Heart left ventricle (tissue), 16 donors: ENCODE results near the gene KTN1. TPM values are rescaled to one million over a fixed set of nuclear protein-coding genes. Genes with fewer than 3 reads are reported as not detected.
A peak's percentile ranks its signal among the peaks of the same experiment; 100 is the strongest.

Experiments
- ATAC-seq, 4 donors: fragments of 200-7000 bp; cut with Tn5 transposase; one replicate each; pipeline ENCODE4 v1.9.1; 2020 to 2022; ENCODE audit warnings: moderate library complexity in 4 of 4, mild to moderate bottlenecking in 3 of 4, moderate number of reproducible peaks in 1 of 4
- DNase-seq, 5 donors: peaks; one replicate each; pipeline ENCODE4 v3.0.0-alpha.2; 2020
- H3K27ac ChIP-seq, 12 donors: fragments of 200-600 bp; sonication (generic) in 4 of 12; one replicate each; pipeline versions ENCODE4 v1.5.0 to v1.8.0; 2016 to 2022; ENCODE audit warnings: mild to moderate bottlenecking in 2 of 12
- H3K27me3 ChIP-seq, 9 donors: fragments of 200-600 bp; sonication (generic) in 2 of 9; one replicate each; pipeline versions ENCODE4 v1.5.1 to v1.8.0; 2016 to 2022; ENCODE audit warnings: mild to moderate bottlenecking in 3 of 9
- H3K36me3 ChIP-seq, 9 donors: fragments of 200-600 bp; sonication (generic) in 2 of 9; one replicate each; pipeline versions ENCODE4 v1.5.0 to v1.8.0; 2018 to 2022; ENCODE audit warnings: mild to moderate bottlenecking in 2 of 9
- H3K4me1 ChIP-seq, 12 donors: fragments of 200-600 bp; sonication (generic) in 4 of 12; one replicate each; pipeline versions ENCODE4 v1.5.0 to v1.8.0; 2016 to 2022; ENCODE audit warnings: mild to moderate bottlenecking in 3 of 12
- H3K4me3 ChIP-seq, 12 donors: fragments of 200-600 bp; sonication (generic) in 4 of 12; one replicate each; pipeline versions ENCODE4 v1.5.0 to v1.8.0; 2017 to 2022; ENCODE audit warnings: mild to moderate bottlenecking in 9 of 12, moderate library complexity in 4 of 12
- H3K9me3 ChIP-seq, 12 donors: fragments of 200-600 bp; sonication (generic) in 4 of 12; one replicate each; pipeline versions ENCODE4 v1.5.0 to v1.8.0; 2016 to 2022; ENCODE audit warnings: mild to moderate bottlenecking in 1 of 12
- POLR2A ChIP-seq, 2 donors: fragments of 450-650 bp; IDR thresholded peaks; one replicate each; pipeline ENCODE4 v1.6.1; 2017; ENCODE audit warnings: antibody characterized with exemption in 2 of 2, mild to moderate bottlenecking in 2 of 2, moderate library complexity in 2 of 2
- WGBS, 4 donors: extraction: QIAGEN DNeasy Blood & Tissue Kit in 2 of 4; methylation state at CpG; one replicate each; pipeline versions ENCODE4 v1.1.5 to v1.1.7; 2013 to 2018; 5-methylcytosine and 5-hydroxymethylcytosine counted together
- intact Hi-C, 10 donors: fragments of 100-400 bp; cut with DNase I; formaldehyde crosslinking; loops; one replicate each; pipeline versions ENCODE4 v1.11.1 to v1.14.2; 2022
- polyA plus RNA-seq, 2 donors: library from polyadenylated mRNA; stranded (reverse); fragments of 200-250 nt; gene quantifications; one replicate each; pipeline ENCODE4 v1.2.3, GENCODE V29; 2013
- total RNA-seq, 9 donors: library from RNA; depleted of rRNA in 2 of 9; stranded (reverse); fragments of >200 nt in 2 of 9; fragmentation: NEBNext Ultra II Directional in 3 of 9; extraction: Animal tissue kit (Norgen Biotek cat#: 25700) in 3 of 9; gene quantifications; one replicate each; pipeline versions ENCODE4 v1.1.0 to v1.2.4, GENCODE V29; 2016 to 2023
- TF ChIP-seq, protein P1 (sequence below), 12 donors: fragments of 200-600 bp; sonication (generic) in 4 of 12; IDR thresholded peaks; one replicate each; pipeline versions ENCODE4 v1.5.0 to v1.8.0; 2018 to 2022; ENCODE audit warnings: antibody characterized with exemption in 12 of 12, mild to moderate bottlenecking in 5 of 12
- donor health status: ischemic (EF 13 %, LVEDD 7.1; RV severe dilation, severe dysfunction).
- donor health status: healthy with polysubstance abuse.
- donor health status: DM: no; HTN: yes; CAD: no.
- donor health status: DM: no; HTN: no; CAD: no.
- donor health status: ischemic (EF 25% LVEDD 6.9; RV normal size, moderate dysfunction).
- donor health status: ischemic (EF 25% LVEDD 5.7; RV mildly dilated, moderate dysfunction).
- donor health status: healthy.
- donor health status: DM: yes; HTN: yes; CAD: no.
- donor health status: ischemic (EF 35%, LVEDD 5.7; RV mildly dilated, moderate dysfunction).
- donor health status: nonischemic (EF 11% LVEDD 7.7; RV severe dilation, severe dysfunction).
- donor health status: DM: yes; HTN: yes; CAD: no.
- donor health status: PGD.
- donor health status: ischemic (EF 29% LVEDD 5.4; RV normal size, mild dysfunction).
- donor health status: nonischemic (EF 23%, LVEDD 6.1; RV moderate dilation, normal function).

KTN1 gene
- total and polyA plus RNA-seq, 11 donors, result 150 to 340 (median 249) TPM

DNA sequence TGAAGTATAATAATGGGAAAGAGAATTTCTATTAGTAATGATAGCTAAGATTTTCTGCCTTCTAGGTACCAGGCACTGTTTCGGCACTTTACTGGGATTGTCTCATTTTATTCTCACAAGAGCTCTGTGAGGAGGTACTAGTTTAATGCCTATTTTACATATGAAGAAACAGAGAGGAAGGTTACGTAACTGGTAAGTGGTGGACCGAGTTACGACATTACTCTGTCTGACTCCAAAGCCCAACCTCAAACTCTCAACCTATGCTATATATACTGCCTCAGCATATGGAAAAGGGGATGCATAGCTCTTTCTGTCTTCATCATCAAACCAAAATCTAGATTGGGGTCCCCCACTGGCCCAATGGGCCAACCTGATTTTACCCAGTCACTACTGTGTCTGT lies 133.5 kb downstream of the KTN1 start:
- H3K27ac ChIP-seq, result no peak overlapping the region
- DNase-seq (no peak), ATAC-seq (no peak)
- H3K4me1 ChIP-seq, result peaks cover 0 to 10% (median 3%) of the 10 kb centered on the region in 12 donors
- H3K4me3 ChIP-seq, result no peak overlapping the region
- intact Hi-C loops, result loop anchor here in 1 of 10 donors (10.0 kb wide), 1 partner anchor 401 kb away; the partner anchor contains the start of gene PELI2
- no peaks in the 10 kb centered on the region for H3K27me3 ChIP-seq
- no peaks in the 10 kb centered on the region for H3K36me3 ChIP-seq
- 80 to 96% (median 95%) methylated on average over 4 of the region's 4 CpGs for WGBS, 4 donors
- TF ChIP-seq, protein P1, sequence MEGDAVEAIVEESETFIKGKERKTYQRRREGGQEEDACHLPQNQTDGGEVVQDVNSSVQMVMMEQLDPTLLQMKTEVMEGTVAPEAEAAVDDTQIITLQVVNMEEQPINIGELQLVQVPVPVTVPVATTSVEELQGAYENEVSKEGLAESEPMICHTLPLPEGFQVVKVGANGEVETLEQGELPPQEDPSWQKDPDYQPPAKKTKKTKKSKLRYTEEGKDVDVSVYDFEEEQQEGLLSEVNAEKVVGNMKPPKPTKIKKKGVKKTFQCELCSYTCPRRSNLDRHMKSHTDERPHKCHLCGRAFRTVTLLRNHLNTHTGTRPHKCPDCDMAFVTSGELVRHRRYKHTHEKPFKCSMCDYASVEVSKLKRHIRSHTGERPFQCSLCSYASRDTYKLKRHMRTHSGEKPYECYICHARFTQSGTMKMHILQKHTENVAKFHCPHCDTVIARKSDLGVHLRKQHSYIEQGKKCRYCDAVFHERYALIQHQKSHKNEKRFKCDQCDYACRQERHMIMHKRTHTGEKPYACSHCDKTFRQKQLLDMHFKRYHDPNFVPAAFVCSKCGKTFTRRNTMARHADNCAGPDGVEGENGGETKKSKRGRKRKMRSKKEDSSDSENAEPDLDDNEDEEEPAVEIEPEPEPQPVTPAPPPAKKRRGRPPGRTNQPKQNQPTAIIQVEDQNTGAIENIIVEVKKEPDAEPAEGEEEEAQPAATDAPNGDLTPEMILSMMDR (IDR thresholded peaks at IDR 0.05), result no peak
- TF ChIP-seq POLR2A (IDR thresholded peaks at IDR 0.05), result no peak
- H3K9me3 ChIP-seq, result no peaks in the 10 kb centered on the region

DNA sequence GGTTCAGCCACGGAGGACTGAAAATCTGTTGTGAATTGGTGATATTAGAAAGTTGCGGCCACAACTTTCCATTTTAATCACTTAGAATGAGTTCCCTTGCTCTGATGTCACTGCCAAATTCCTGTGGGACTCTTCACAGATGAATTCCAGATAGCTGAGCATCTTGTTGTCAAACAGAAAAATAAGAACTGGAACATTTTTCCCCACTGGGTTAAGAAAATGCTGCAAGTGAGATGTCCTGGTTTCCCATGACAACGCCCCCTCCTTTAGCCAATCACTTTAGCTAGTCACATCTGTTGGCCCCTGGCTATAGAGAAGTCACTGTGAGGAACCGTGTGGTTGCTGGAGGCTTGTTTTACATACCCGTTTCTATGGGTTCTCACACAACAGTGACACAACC lies 135.9 kb downstream of the KTN1 start:
- WGBS, 4 donors, result 67 to 76% (median 71%) methylated on average over 5 of the region's 5 CpGs
- Histone ChIP-seq H3K4me1 (peaks cover 0 to 5% (median 1%) of the 10 kb centered on the region in 12 donors), H3K4me3 (no peak overlapping the region), H3K27me3 (no peaks in the 10 kb centered on the region), H3K9me3 (no peaks in the 10 kb centered on the region), H3K27ac (peak overlapping the region in 1 of 12 donors; percentile 33), H3K36me3 (no peaks in the 10 kb centered on the region)
- TF ChIP-seq, protein P1 (IDR thresholded peaks at IDR 0.05), result no peak
- intact Hi-C loops, result loop anchor here in 1 of 10 donors (10.0 kb wide), 1 partner anchor 399 kb away; the partner anchor contains the start of gene PELI2
- DNase-seq (peak in 3 of 5 donors; percentile 11 to 25 (median 24)), ATAC-seq (peak; percentile 51 to 69 (median 64))

DNA sequence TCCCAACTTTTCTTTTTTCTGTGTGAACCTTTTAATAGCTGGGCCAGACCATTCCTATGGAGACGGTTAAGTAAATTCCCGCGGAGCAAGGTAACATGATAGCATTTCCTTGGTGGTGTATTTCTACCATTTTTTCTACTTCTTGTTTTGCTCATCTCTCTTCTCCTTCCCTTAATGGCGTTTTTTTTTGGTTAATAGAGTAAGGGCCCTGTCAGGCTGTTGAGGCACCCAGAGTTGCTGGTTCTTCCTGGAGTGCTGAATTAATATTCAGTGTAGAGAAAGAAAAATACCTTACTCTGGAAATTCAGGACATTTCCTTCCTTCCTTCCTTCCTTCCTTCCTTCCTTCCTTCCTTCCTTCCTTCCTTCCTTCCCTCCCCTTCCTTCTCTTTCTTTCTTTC lies 137.6 kb downstream of the KTN1 start:
- WGBS, 4 donors, result 93 to 96% (median 96%) methylated on average over 4 of the region's 4 CpGs
- DNase-seq (no peak), ATAC-seq (no peak)
- H3K27ac ChIP-seq, result no peak overlapping the region
- H3K36me3 ChIP-seq, result no peaks in the 10 kb centered on the region
- H3K9me3 ChIP-seq, result no peaks in the 10 kb centered on the region
- peaks cover 0 to 5% (median 0%) of the 10 kb centered on the region in 12 donors for H3K4me1 ChIP-seq
- H3K27me3 ChIP-seq, result no peaks in the 10 kb centered on the region
- H3K4me3 ChIP-seq, result no peak overlapping the region
- intact Hi-C loops, result loop anchor here in 1 of 10 donors (10.0 kb wide), 1 partner anchor 397 kb away; the partner anchor contains the start of gene PELI2
- TF ChIP-seq POLR2A (IDR thresholded peaks at IDR 0.05), result no peak
- TF ChIP-seq, protein P1 (IDR thresholded peaks at IDR 0.05), result no peak

DNA sequence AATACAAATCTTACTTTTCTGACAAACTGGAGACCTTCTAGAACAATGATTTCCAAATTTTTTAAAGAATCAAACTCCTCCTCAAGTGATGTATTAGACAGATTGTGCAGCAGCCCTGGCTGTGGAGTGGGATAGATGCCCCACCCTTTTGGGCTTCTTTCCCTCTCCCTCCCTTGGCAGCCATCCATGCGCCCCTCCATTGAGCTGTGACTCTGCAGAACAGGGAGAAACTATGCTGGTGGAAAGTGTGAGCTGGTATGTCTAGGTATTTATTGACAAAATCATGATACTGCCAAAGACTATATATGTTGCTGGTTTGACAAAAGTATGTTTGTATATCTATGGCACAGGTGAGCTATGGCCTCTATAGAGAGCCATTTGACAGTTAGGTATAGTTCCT lies 138.5 kb downstream of the KTN1 start:
- H3K9me3 ChIP-seq, result no peaks in the 10 kb centered on the region
- WGBS, 4 donors, result 85 to 100% (median 90%) methylated on average over 1 of the region's 1 CpG
- TF ChIP-seq POLR2A (IDR thresholded peaks at IDR 0.05), result no peak
- ATAC-seq (no peak), DNase-seq (no peak)
- no peak overlapping the region for H3K4me3 ChIP-seq
- no peaks in the 10 kb centered on the region for H3K27me3 ChIP-seq
- H3K27ac ChIP-seq, result no peak overlapping the region
- H3K4me1 ChIP-seq, result no peaks in the 10 kb centered on the region
- intact Hi-C loops, result loop anchor here in 1 of 10 donors (10.0 kb wide), 1 partner anchor 396 kb away; the partner anchor contains the start of gene PELI2
- no peaks in the 10 kb centered on the region for H3K36me3 ChIP-seq

DNA sequence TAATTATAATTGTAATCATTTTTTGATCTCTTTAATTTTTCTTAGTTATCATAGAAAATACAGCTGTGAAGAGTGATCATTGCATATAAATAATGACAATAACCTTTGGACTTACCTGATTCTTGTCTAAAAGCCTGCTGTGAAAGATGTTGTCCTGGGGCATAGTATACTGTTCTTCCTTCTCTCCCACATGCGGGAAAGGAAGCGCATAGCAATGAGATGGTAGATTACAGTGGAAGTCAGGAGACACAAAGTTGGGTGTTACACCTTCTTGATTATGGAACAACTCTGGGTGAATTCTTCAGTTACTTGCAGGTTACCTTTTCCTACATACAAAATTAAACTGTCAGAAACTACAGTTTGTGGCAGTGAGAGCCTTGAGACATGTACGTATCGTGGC lies 140.8 kb downstream of the KTN1 start:
- no peaks in the 10 kb centered on the region for H3K27me3 ChIP-seq
- 94 to 98% (median 97%) methylated on average over 4 of the region's 4 CpGs for WGBS, 4 donors
- ATAC-seq, result no peak
- no peaks in the 10 kb centered on the region for H3K36me3 ChIP-seq
- no peak overlapping the region for H3K4me3 ChIP-seq
- H3K27ac ChIP-seq, result no peak overlapping the region
- no peaks in the 10 kb centered on the region for H3K9me3 ChIP-seq
- TF ChIP-seq, protein P1 (IDR thresholded peaks at IDR 0.05), result no peak
- no peak for TF ChIP-seq POLR2A (IDR thresholded peaks at IDR 0.05)
- DNase-seq, result no peak
- no peaks in the 10 kb centered on the region for H3K4me1 ChIP-seq
- intact Hi-C loops, result no loop called here
